Right lobe of liver (tissue), 4 donors: Measurements from ENCODE around the gene SLC6A3.

Experiments used
- CTCF ChIP-seq, 4 donors: fragments of 200-600 bp in 3 of 4; fragments of 450-650 bp in 1 of 4; IDR thresholded peaks; one replicate each; pipeline versions ENCODE4 v1.5.1 to v1.8.0; 2016 to 2022; ENCODE audit warnings: antibody characterized with exemption in 4 of 4, mild to moderate bottlenecking in 2 of 4
- POLR2A ChIP-seq: fragments of 450-650 bp; IDR thresholded peaks from one replicate; pipeline ENCODE4 v1.6.1; 2017; ENCODE audit warnings: antibody characterized with exemption, mild to moderate bottlenecking
- donor health status: DM: no; HTN: no; CAD: no.
- donor health status: DM: no; HTN: no; CAD: no.
- donor health status: DM: no; HTN: yes; CAD: no.

- TF ChIP-seq CTCF (IDR thresholded peaks at IDR 0.05) (no peak), POLR2A (no peak)
Measured at GRCh38 chr5:1478271-1479035, 33.2 kb upstream of the SLC6A3 start.
